Stimulated activated CD8-positive, alpha-beta memory T cell treated with anti-CD3 and anti-CD28 coated beads, Interleukin-7, amount 100 ng/mL, for 4 hours (primary cell): ENCODE data around the gene GMDS.

Experiments
- DNase-seq, 2 donors: peaks; one replicate each; pipeline ENCODE4 v3.0.0-alpha.2; 2020; ENCODE audit warnings: low read depth in 2 of 2

The GMDS gene

DNA sequence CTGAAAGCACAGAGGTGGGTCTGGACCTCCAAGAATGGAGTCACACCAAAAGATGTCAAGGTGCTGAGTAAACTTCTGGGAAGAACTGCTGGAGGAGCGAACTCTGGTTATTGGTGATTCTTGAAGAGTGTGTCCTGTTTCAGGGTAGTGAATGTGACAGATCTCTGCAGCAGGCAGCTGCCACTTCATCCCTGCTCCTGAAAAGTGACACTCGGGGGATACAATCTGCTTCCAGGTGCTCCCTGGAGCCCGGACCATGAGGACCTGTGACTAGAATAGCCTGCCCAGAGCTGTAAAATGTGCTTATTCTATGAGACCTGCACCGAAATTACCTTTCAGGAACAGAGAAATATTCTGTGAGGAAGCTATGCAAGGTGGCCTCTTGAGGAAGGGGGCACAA is 444.6 kb downstream of the GMDS start:
- no peak for DNase-seq

DNA sequence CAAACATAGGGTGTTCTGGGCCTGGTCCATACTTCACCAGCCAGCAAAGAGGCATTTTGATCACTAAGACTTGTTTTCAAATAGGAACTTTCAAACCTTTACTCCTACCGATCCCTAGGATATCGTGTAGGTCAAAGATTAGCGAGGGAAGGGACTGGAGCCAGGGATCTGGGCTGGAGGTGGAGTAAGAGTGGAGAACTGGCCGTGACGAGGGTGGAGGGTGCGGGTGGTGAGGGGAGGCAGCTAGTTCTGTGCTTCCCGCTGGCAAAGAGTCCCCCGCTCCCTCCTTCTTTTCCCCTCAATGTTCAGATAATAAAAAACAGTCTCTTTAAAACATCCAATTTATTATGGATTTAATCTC is 446.5 kb downstream of the GMDS start:
- no peak for DNase-seq

DNA sequence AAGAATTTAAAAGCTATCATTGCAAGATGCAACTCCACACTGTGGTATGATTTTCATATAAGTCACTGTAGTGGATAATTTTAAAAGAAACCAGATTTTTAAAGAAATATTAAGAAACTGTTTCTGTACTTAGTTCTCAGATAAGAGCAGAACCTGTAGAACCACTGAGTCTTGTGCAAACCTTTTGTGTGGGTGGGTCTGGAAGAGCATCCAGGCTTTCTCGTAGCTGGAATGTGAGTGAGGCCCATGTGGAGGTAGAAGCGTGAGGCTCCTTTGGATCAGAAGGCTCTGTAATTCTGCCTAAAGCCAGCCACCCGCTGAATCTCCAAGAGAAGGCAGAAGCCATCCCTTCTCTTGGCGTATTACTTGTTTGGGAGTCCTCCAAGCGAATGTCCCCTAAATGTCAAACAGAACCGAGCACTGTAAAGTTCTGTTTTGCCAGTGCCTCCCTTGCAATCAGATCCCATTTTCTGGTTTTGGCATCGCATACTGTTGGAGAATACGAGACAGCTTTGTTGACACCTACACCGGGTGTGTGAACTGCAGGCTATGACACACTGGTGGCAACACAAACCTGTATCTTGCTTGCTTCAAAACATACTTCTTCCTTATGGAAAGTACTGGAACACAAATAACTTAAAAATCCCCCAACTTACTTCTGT is 447.0 kb downstream of the GMDS start:
- no peak for DNase-seq

DNA sequence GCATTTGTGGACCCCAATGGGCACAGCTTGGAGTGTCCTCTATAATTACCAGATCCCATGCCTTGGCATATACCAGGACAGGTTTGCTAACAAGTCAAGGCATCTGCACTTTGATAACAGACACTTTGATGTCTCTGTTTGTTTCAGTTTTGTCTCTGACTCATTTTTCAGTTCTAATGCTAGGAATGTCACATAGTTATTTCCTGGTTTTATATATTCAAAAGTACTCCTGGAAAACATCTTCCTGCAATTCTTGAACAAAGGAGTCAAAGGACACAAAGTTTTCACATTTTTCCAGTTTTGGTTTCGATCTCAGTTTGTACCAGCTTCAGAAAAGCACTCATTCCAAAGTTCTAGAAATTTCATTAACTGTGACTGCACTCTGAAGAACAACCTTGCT is 447.6 kb downstream of the GMDS start:
- DNase-seq, result no peak

DNA sequence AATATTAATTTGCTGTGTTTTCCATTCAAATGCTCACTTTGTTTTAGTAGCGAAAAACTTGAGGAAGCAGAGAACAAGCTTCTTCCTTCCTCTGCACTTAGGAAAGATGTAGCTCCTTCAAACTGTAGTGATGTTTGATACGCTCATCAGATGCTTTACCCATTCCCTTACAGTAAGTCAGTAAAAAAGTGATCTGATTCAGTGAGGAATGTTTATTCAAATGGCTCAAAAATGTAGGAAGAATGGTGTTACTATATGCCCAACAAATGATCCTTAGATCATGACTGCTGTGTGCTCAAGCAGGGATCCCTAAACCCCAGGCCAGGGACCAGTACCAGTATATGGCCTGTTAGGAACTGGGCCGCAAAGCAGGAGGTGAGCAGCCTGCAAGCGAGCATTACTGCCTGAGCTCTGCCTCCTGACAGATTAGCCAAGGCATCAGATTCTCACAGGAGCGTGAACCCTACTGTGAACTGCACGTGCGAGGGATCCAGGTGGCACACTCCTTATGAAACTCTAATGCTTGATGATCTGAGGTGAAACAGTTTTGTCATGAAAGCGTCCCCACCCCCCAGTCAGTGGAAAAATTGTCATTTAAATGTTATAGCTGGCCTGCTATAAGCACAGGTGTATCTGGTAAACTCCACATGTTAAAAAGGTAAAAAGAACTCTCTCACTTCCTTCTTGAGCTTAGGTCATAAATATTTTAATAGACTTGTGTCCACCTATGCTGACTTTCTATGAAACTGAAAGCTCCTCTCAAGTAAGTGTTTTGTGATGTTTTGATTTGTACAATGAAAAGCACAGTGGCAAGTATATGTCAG is 448.5 kb downstream of the GMDS start:
- no peak for DNase-seq

DNA sequence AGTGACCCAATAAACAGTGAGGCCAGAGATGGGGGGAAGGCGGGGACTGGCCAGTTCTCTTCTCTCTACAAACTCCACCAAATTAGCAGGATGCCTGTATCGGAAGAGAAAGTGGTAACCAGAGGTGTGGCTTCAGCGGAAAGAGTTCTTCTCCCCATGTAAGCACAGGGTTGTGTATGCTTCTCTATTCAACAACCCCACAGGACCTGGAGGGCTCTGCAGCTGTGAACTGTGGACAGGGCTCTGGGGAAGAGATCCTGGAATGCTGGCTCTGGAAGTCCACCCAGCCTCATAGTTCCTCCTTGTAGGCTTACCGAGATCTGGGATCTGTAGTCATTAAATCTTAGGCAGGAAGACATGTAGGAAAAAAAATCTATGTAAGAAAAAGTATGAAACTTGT is 449.5 kb downstream of the GMDS start:
- no peak for DNase-seq

DNA sequence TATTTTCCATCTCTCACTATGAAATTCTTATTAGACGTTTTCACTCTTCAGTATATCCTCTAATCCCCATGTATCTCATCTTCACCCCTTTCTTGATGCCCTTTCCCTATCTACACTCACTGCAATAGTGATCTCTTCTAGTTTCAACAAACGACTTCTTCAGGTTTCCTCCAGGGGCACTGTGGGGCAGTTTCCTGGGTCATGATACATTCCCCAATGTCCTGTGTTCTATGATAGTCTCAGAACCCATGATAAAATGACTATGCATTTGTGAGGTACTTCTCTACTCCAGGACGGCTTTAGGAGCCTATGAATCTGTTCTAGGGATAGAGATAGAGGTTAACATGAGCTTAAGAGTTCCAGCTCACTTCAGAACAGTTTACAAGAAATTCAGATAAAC is 452.4 kb downstream of the GMDS start:
- no peak for DNase-seq

DNA sequence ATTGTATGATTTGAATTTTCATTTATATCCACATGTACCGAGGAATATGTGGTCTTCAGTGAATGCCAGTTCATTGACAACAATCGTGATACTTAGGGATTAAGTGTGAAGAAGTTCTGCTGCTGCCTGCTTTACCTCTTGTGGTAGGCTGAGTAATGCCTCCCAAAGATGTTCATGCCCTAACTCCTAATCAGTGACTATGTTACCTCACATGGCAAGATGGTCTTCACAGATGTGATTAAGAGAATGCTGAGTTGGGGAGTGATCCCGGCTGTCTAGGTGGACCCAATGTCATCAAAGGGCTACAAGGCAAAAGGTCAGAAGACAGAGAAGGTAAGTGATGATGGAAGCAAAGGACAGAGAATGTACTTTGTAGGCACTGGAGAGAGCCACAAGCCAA is 454.7 kb downstream of the GMDS start:
- no peak for DNase-seq

DNA sequence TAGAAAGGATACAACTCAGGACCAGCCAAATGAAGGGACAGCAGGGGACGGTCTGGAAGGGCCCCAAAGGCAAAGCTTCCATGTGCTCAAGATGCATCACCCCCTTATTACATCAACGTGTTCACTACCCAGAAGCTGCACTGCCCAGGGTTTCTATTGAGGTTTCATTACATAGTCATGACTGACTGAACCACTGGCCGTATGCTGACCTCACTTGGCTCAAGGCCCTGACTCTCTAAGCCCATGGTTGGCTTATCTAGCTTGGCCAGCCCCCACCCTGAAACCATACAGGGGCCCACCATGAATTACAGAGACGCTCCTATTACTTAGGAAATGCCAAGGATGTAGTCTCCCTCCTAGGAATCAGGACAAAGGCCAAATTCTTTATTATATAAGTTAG is 456.3 kb downstream of the GMDS start:
- DNase-seq, result no peak

DNA sequence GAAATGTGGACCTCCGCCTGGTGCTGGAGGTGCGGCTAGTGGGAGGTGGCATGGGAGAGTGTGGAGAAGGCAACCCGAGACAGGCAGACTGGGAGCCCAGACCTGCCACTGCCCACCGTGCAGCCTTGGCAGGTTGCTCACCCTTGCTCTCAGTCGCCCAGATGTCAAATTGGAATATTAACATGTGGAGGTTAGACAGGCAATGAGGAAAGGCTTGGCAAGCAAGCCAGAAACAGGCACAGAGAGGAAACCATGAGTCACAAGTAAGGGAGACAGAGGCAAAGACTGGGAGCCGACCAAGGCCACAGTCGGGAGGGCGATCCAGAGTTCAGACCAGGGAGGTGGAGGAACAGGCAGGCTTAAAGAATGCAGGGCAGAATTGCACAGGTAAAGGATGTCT is 457.5 kb downstream of the GMDS start:
- DNase-seq, result no peak

DNA sequence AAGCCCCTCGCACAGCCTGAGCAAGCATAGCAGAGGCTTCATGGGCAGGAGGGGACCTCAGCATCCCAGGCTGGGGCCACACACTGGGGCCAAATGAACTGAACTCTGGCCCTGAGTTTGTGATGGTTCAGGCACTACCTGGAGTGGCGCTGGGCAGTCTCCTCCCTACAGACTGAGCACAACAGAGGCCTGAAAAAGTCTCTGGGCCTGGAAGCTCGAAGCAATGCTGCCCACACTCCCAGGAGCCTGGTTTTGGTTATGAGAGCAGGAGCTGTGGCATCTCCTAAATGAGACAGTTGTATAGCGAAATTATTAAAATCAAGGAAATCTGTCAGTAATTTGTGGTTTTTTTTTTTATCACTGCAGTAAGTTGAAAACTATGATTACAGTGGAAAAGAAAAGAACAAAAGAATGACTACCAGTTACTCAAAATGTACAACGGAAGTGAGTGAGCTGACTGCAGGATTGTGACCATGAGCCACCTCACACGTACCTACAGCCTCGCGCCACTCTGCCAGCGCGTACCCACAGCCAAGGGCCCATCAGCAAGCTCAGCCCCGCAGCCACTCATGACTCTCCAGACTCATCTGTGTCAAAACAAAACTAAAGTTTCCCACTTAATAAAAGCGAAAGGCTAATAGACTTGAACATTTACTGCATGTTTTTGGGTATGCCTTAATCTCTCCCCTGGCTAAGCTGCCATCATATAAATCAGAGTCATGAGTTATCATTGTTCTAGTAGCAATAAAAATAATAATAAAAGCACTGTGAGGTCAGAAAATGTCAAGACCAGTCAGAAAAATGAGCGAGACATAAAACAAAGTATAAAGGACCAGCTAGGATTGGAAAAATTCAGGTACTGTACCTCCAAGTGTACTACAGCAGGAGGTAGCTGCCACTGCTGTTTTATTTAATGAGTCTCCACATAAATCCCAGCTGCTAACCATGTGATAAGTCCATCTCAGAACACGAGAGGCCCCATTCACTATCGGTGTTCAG is 458.7 kb downstream of the GMDS start:
- DNase-seq, result no peak

DNA sequence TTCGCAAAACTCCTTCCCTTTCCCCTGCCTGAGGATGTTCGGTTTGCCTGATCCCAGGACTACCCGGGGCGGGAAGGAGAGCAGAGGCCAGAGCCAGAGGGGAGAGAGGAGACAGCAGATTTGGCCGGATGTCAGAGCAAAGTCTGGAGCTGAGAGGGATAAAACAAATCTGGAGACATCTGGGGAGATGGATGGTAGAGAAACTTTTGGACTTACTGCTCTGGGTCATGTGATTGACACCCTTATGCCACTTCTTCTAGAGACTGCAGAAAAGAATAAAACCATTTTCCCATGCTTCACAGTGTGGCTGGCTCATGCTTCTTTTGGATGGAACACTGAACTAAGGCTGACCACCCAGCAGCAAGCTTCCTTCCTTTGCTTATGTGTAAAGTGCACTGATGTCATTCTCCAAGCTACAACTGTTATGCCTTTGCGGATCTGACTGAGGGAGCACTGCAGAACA is 461.0 kb downstream of the GMDS start:
- DNase-seq, result no peak

DNA sequence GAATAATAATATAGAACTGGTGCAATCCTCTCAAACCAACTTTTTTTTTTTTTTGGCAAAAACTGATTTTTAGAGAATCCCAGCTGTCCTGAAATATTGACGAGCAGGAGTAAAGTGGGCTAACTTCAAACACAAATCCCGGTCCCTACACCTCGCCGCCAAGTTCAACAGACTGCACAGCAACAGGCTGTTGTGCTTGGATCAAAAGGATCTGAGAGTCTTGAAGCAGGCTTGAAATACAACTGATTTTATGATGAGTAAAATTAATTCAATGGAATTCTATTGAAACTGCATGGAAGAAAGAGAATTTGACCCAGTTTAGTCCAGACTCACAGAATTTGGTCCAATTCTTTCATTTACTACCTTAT is 463.6 kb downstream of the GMDS start:
- DNase-seq, result no peak

DNA sequence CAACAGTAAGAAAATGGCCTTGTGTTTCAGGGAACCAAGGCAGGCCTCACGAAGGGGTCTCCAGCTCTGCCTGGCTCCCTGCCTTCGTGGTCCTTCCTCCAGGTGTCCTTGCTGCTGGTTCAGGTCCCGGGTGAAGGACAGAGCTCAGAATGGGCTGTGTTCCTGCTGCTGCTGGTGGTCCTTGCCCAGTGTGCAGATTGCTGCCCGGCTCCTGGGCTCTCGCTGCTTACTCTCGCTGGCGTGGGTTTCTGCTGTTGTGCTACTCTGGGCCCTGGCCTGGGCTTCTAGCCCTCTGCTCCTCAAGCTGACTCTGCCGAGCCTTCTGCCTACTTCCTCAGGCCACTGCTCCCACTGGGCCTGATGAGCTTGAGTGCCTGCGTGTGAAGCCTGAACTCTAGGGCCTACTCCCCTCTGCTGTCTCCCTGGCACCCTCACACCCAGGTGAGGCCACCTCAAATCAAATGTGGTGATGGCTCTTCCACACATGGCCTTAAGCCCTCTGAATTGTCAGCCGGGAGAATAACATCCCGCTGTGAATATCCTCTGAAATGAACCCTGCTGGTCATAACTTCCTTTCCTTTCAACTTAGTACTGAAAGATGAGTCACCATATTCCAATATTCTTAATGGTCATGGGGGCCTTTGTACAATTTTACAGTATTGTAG is 464.1 kb downstream of the GMDS start:
- no peak for DNase-seq

DNA sequence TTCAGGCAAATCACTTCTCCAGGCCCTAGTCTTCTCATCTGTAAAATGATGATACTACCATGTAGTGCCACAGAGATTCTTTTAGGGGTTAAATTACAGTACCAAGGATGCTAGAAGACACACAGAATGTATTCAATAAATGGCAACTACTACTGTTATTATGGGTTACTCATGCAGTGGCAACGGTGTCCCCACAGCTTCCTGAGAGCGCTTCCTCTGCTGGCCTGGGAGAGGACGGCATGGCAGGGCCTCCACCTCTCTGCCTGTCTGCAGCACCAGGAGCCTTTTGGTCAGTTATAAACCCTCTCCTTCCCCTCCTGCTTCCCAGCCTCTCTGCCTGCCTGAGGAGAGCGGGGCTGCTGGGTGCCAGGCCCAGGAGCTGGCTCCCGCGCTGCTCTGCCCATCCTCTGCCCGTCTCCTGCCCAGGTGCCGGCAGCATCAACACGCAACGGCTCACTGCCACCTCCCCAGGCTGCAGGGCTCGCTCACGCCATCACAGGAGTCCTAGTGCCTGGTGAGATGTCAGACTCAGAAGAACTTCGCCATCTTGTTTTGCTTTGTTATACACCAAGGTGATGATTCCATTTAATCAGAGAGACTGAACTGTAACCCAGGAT is 465.0 kb downstream of the GMDS start:
- no peak for DNase-seq

DNA sequence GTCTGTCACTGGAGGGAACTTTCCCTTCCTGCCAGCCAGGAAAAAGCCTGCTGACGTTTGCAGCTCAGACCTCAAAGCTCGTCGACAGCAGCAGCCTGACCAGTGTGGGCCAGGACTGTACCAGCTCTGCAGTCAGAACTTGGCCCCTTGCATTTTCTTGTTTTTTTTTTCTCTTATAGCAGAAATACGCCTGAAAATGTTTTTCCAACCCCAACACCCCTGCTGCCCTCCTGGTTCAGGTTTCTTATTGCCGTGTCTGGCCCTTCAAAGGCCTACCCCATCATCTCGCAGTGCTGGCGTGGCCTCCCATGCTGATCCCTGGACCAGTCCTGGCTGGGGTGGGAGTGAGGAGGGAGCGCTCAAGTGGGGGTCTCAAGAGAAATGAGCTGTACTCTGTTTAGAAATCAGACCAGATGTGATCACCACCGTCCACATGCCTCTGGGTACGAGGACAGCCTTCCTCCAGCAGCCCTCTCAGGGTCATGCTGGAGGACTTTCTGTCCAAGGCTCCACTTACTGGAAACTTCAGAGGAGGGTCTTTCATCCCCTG is 466.6 kb downstream of the GMDS start:
- no peak for DNase-seq

DNA sequence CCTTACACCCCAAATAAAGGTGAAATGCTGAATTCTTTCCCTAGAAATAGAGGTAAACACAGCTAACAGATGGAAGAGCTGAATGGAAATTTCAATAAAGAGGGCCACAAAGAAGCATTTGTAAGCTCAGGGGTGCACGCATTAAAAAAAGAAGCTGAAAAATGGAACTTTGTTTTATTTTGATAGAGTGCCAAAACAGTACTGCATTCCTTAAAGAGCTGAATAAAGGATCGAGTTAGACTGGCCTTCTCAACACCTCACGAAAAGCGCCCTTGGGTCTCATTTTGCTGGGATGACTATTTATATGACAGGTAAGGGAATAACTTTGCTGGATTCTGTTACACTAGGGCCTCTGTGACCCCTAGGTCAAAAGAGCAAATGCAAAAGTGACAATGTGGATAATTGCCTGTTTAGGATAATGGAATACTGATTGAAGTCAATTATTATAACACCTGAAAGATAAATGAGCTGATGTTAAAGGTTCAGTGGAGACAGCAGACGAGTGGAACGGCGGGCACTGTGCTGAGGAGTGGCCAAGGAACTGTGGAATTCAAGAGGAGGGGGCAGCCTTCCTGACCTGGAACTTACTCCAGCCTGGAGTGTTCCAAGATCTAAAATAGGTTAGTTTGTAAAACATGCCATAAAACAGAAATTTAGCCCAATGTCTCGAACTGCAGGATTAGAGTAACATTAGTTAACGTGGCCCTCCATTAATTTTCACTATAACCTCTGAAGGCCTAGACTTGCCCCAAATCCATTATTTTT is 467.3 kb downstream of the GMDS start:
- DNase-seq, result no peak

DNA sequence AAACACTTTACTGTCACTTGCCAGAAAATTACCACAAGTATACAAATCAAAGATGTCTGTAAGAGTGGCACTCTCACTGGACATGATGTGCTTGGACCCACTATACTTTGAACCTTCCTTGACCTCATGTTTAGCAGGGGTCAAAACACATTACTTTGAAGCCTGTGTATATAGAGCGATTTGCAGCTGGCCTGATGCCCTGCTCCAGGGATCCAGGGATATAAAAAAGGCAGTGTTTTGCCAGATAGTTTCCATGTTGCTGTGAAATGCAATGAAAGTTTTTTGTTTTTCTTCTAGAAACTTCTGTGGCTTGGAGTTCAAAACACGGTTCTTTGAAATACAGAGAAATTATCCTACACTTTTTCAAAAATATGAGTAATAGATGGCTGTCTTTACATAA is 470.0 kb downstream of the GMDS start:
- no peak for DNase-seq

DNA sequence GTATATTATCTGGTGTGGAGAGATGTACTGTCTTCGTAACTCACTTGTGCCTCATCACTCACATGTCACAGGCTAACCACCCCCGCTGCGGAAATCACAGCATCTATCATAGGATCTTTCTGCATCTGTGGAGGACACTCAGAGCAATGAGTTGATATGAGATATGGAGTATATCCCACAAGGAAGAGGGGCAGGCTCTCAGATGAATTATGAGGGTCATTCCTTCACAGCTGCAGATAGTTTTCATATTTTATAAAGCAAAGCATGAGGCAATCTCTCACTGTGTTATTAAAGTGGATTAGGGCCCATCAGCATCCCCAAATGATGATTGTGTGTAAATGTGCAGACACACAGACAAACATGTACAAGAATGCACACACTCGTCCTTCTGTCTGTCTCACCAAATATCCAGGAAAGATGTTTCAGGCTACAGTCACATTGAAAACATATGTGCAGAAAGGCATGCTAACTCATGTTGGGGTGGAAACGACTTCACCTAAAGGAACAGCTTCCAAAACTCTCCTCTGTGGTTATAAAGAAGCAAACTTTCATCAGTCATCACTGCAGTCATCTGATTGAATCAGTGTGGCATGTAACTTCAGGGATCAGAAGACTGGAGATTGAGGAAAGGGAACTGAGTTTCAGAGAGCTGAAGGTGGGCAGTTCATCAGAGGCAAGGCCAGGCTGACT is 471.0 kb downstream of the GMDS start:
- no peak for DNase-seq

DNA sequence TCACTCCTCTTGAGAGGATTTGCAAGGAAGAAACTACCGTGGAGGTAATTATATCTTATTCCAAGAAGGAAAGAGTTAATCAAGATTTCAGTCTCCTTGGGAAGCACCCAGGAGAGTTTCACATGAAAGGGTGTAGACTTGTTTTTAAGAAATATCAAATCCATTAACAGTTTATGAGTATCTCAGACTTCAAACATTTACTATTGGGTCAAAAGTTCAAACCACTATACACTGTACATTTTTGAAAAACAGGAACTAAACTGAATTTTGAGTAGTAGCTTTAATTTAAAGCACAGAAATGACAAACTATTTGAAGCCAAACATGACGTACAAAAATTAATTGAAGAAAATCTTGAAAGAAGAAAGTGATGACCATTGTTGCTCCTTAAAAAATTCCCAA is 471.7 kb downstream of the GMDS start:
- no peak for DNase-seq
